Immature natural killer cell (primary cell): ENCODE measurements around the gene AGT. TPM values are rescaled to one million over a fixed set of nuclear protein-coding genes. Genes with fewer than 3 reads are reported as not detected.

ENCODE experiments used
- DNase-seq, 3 donors: peaks; one replicate each; pipeline ENCODE4 v3.0.0; 2022; ENCODE audit warnings: mixed read lengths in 1 of 3
- H3K27ac Mint-ChIP-seq, 6 donors: one replicate each; pipeline ENCODE4 v1.8.0; 2020; ENCODE audit warnings: mixed read lengths in 6 of 6, mild to moderate bottlenecking in 5 of 6, inconsistent platforms in 4 of 6, moderate library complexity in 3 of 6
- H3K27me3 Mint-ChIP-seq, 3 donors: one replicate each; pipeline ENCODE4 v1.8.0; 2020 to 2021; ENCODE audit warnings: low read depth in 3 of 3, mild to moderate bottlenecking in 3 of 3, mixed read lengths in 3 of 3, moderate library complexity in 3 of 3, inconsistent platforms in 1 of 3
- H3K36me3 Mint-ChIP-seq, 3 donors: one replicate each; pipeline ENCODE4 v1.8.0; 2020; ENCODE audit warnings: mixed read lengths in 3 of 3, inconsistent platforms in 2 of 3, mild to moderate bottlenecking in 2 of 3
- H3K4me1 Mint-ChIP-seq, 2 donors: one replicate each; pipeline ENCODE4 v1.8.0; 2020; ENCODE audit warnings: inconsistent platforms in 2 of 2, mild to moderate bottlenecking in 2 of 2, mixed read lengths in 2 of 2, moderate library complexity in 1 of 2
- H3K4me3 Mint-ChIP-seq, 5 donors: one replicate each; pipeline ENCODE4 v1.8.0; 2020; ENCODE audit warnings: mild to moderate bottlenecking in 5 of 5, mixed read lengths in 5 of 5, inconsistent platforms in 3 of 5, moderate library complexity in 3 of 5
- H3K9me3 Mint-ChIP-seq, 6 donors: one replicate each; pipeline ENCODE4 v1.8.0; 2020; ENCODE audit warnings: mild to moderate bottlenecking in 6 of 6, mixed read lengths in 6 of 6, inconsistent platforms in 4 of 6, moderate library complexity in 3 of 6
- polyA plus RNA-seq, 3 donors: library from polyadenylated mRNA; unstranded; fragments of 300-500 nt; fragmentation: Illumina TruSeq; gene quantifications; one replicate each; pipeline ENCODE4 v1.2.3, GENCODE V29; 2021

The AGT gene
- polyA plus RNA-seq: not detected

GRCh38 chr1:230713915-230714764, at the start of gene AGT:
TSS of gene AGT (minus strand) at chr1:230714122. CDS start at chr1:230710823, 3,299 bp downstream.
- Mint-ChIP-seq H3K27ac (no peak within 1 kb of the TSS), H3K27me3 (peaks cover 0 to 7% (median 2%) of the 10 kb centered on the region in 3 donors), H3K4me3 (no peak within 1 kb of the TSS), H3K9me3 (peaks cover 0 to 2% (median 0%) of the 10 kb centered on the region in 6 donors), H3K36me3 (no peaks in the 10 kb centered on the region), H3K4me1 (no peaks in the 10 kb centered on the region)
- no peak for DNase-seq

- DNase-seq: no peak
- Mint-ChIP-seq H3K4me1 (no peaks in the 10 kb centered on the region), H3K27ac (no peak overlapping the region), H3K4me3 (no peak overlapping the region), H3K36me3 (no peaks in the 10 kb centered on the region), H3K9me3 (no peaks in the 10 kb centered on the region), H3K27me3 (peaks cover 0 to 11% (median 0%) of the 10 kb centered on the region in 3 donors)
Measured at GRCh38 chr1:230761443-230762167, 47.7 kb upstream of the AGT start.

GRCh38 chr1:230760360-230760827, 46.5 kb upstream of the AGT start:
- no peaks in the 10 kb centered on the region for H3K4me1 Mint-ChIP-seq

GRCh38 chr1:230759369-230760065, 45.6 kb upstream of the AGT start:
- DNase-seq: no peak
- Mint-ChIP-seq H3K36me3 (no peaks in the 10 kb centered on the region), H3K4me3 (no peak overlapping the region), H3K4me1 (no peaks in the 10 kb centered on the region), H3K9me3 (no peaks in the 10 kb centered on the region), H3K27ac (no peak overlapping the region), H3K27me3 (peaks cover 0 to 11% (median 0%) of the 10 kb centered on the region in 3 donors)

More at GRCh38 chr1:230760360-230760827, 46.5 kb upstream of the AGT start:
- H3K9me3 Mint-ChIP-seq: no peaks in the 10 kb centered on the region
- no peak for DNase-seq
- H3K4me3 Mint-ChIP-seq: no peak overlapping the region
- no peak overlapping the region for H3K27ac Mint-ChIP-seq
- H3K27me3 Mint-ChIP-seq: peaks cover 0 to 11% (median 0%) of the 10 kb centered on the region in 3 donors
- H3K36me3 Mint-ChIP-seq: no peaks in the 10 kb centered on the region

GRCh38 chr1:230758709-230759368, 44.9 kb upstream of the AGT start:
- H3K27me3 Mint-ChIP-seq: peaks cover 0 to 9% (median 0%) of the 10 kb centered on the region in 3 donors
- H3K27ac Mint-ChIP-seq: no peak overlapping the region
- H3K4me1 Mint-ChIP-seq: no peaks in the 10 kb centered on the region
- H3K9me3 Mint-ChIP-seq: no peaks in the 10 kb centered on the region
- H3K36me3 Mint-ChIP-seq: no peaks in the 10 kb centered on the region
- DNase-seq: no peak
- no peak overlapping the region for H3K4me3 Mint-ChIP-seq

GRCh38 chr1:230757856-230758708, 44.2 kb upstream of the AGT start:
- DNase-seq: no peak
- H3K4me1 Mint-ChIP-seq: peaks cover 0 to 3% of the 10 kb centered on the region in 2 donors
- no peaks in the 10 kb centered on the region for H3K36me3 Mint-ChIP-seq
- no peak overlapping the region for H3K4me3 Mint-ChIP-seq
- no peaks in the 10 kb centered on the region for H3K9me3 Mint-ChIP-seq
- no peak overlapping the region for H3K27ac Mint-ChIP-seq
- peaks cover 0 to 4% (median 0%) of the 10 kb centered on the region in 3 donors for H3K27me3 Mint-ChIP-seq

- H3K27ac Mint-ChIP-seq: no peak overlapping the region
- H3K27me3 Mint-ChIP-seq: peaks cover 0 to 2% (median 0%) of the 10 kb centered on the region in 3 donors
- no peaks in the 10 kb centered on the region for H3K9me3 Mint-ChIP-seq
- peaks cover 0 to 3% of the 10 kb centered on the region in 2 donors for H3K4me1 Mint-ChIP-seq
- no peak for DNase-seq
- H3K36me3 Mint-ChIP-seq: no peaks in the 10 kb centered on the region
- no peak overlapping the region for H3K4me3 Mint-ChIP-seq
Measured at GRCh38 chr1:230754796-230755195, 40.9 kb upstream of the AGT start.

- H3K27ac Mint-ChIP-seq: peak overlapping the region in 1 of 6 donors; percentile 20
- peaks cover 0 to 3% of the 10 kb centered on the region in 2 donors for H3K4me1 Mint-ChIP-seq
- DNase-seq: peak in 1 of 3 donors; percentile 20
- peak overlapping the region in 3 of 5 donors; percentile 46 to 67 (median 60) for H3K4me3 Mint-ChIP-seq
- H3K36me3 Mint-ChIP-seq: no peaks in the 10 kb centered on the region
- no peaks in the 10 kb centered on the region for H3K9me3 Mint-ChIP-seq
- H3K27me3 Mint-ChIP-seq: peaks cover 0 to 2% (median 0%) of the 10 kb centered on the region in 3 donors
Measured at GRCh38 chr1:230753586-230754251, 39.8 kb upstream of the AGT start.

GRCh38 chr1:230753191-230753585, 39.3 kb upstream of the AGT start:
- Mint-ChIP-seq H3K4me1 (peaks cover 0 to 3% of the 10 kb centered on the region in 2 donors), H3K36me3 (no peaks in the 10 kb centered on the region), H3K4me3 (peak overlapping the region in 2 of 5 donors; percentile 10 to 29), H3K27me3 (peaks cover 0 to 2% (median 0%) of the 10 kb centered on the region in 3 donors), H3K9me3 (no peaks in the 10 kb centered on the region), H3K27ac (no peak overlapping the region)
- DNase-seq: no peak

GRCh38 chr1:230752407-230752806, 38.5 kb upstream of the AGT start:
- peak overlapping the region in 1 of 6 donors; percentile 17 for H3K27ac Mint-ChIP-seq
- H3K36me3 Mint-ChIP-seq: no peaks in the 10 kb centered on the region
- H3K27me3 Mint-ChIP-seq: peaks cover 0 to 2% (median 0%) of the 10 kb centered on the region in 3 donors
- no peaks in the 10 kb centered on the region for H3K9me3 Mint-ChIP-seq
- peaks cover 0 to 3% of the 10 kb centered on the region in 2 donors for H3K4me1 Mint-ChIP-seq
- DNase-seq: no peak
- no peak overlapping the region for H3K4me3 Mint-ChIP-seq

GRCh38 chr1:230750986-230751625, 37.2 kb upstream of the AGT start:
- Mint-ChIP-seq H3K4me1 (peaks cover 0 to 3% of the 10 kb centered on the region in 2 donors), H3K36me3 (no peaks in the 10 kb centered on the region), H3K27ac (no peak overlapping the region), H3K9me3 (no peaks in the 10 kb centered on the region), H3K4me3 (no peak overlapping the region), H3K27me3 (peaks cover 0 to 2% (median 2%) of the 10 kb centered on the region in 3 donors)
- DNase-seq: no peak

GRCh38 chr1:230750576-230750975, 36.7 kb upstream of the AGT start:
- H3K9me3 Mint-ChIP-seq: no peaks in the 10 kb centered on the region
- peaks cover 0 to 3% of the 10 kb centered on the region in 2 donors for H3K4me1 Mint-ChIP-seq
- H3K27me3 Mint-ChIP-seq: peaks cover 0 to 2% (median 2%) of the 10 kb centered on the region in 3 donors
- H3K27ac Mint-ChIP-seq: no peak overlapping the region
- no peak overlapping the region for H3K4me3 Mint-ChIP-seq
- no peaks in the 10 kb centered on the region for H3K36me3 Mint-ChIP-seq
- no peak for DNase-seq
